Stimulated activated naive CD8-positive, alpha-beta T cell treated with anti-CD3 and anti-CD28 coated beads, Interleukin-15, amount 100 ng/mL, for 72 hours (primary cell): ENCODE results near the gene HLA-DMB.

ENCODE experiments used
- ATAC-seq: fragments of 150-1000 bp; cut with Tn5 transposase; 2 replicates; pipeline ENCODE4 v1.10.0; 2021; ENCODE audit warnings: mild to moderate bottlenecking, moderate library complexity
- DNase-seq, 2 donors: peaks; one replicate each; pipeline ENCODE4 v3.0.0; 2021 to 2022
- H3K27ac Mint-ChIP-seq, 2 donors: one replicate each; pipeline ENCODE4 v1.8.0; 2022; ENCODE audit warnings: mild to moderate bottlenecking in 2 of 2, mixed read lengths in 2 of 2, moderate library complexity in 2 of 2
- H3K27me3 Mint-ChIP-seq: one replicate; pipeline ENCODE4 v1.8.0; 2022; ENCODE audit warnings: mixed read lengths
- H3K4me1 Mint-ChIP-seq: one replicate; pipeline ENCODE4 v1.8.0; 2022; ENCODE audit warnings: mild to moderate bottlenecking, mixed read lengths
- H3K4me3 Mint-ChIP-seq, 2 donors: one replicate each; pipeline ENCODE4 v1.8.0; 2022; ENCODE audit warnings: mild to moderate bottlenecking in 2 of 2, mixed read lengths in 2 of 2, moderate library complexity in 1 of 2
- H3K9me3 Mint-ChIP-seq, 2 donors: one replicate each; pipeline ENCODE4 v1.8.0; 2022; ENCODE audit warnings: mixed read lengths in 2 of 2

Gene HLA-DMB

GRCh38 chr6:32940656-32941213 lies at the start of gene HLA-DMB:
HLA-DMB (minus strand) TSS chr6:32941028; CDS start chr6:32940807, 221 bp downstream.
- Mint-ChIP-seq H3K4me3 (peak within 1 kb of the TSS; percentile 84 to 86), H3K9me3 (no peaks in the 10 kb centered on the region), H3K27me3 (no peaks in the 10 kb centered on the region), H3K4me1 (peaks cover 57% of the 10 kb centered on the region), H3K27ac (peak within 1 kb of the TSS; percentile 84 to 89)
- peak; percentile 87 for ATAC-seq
- DNase-seq = peak in 1 of 2 donors; percentile 59

- H3K4me1 Mint-ChIP-seq = peaks cover 16% of the 10 kb centered on the region
- H3K4me3 Mint-ChIP-seq = no peak overlapping the region
- peaks cover 9% of the 10 kb centered on the region for H3K27me3 Mint-ChIP-seq
- H3K9me3 Mint-ChIP-seq = no peaks in the 10 kb centered on the region
- DNase-seq (no peak), ATAC-seq (peak; percentile 45)
- H3K27ac Mint-ChIP-seq = no peak overlapping the region
Measured at GRCh38 chr6:32989368-32989767, 48.5 kb upstream of the HLA-DMB start.

GRCh38 chr6:32984622-32985389 lies 44.0 kb upstream of the HLA-DMB start:
- DNase-seq (peak; percentile 82 to 87), ATAC-seq (peak; percentile 91)
- Mint-ChIP-seq H3K4me1 (peaks cover 36% of the 10 kb centered on the region), H3K27me3 (no peaks in the 10 kb centered on the region), H3K27ac (peak overlapping the region in 1 of 2 donors; percentile 4), H3K9me3 (no peaks in the 10 kb centered on the region), H3K4me3 (no peak overlapping the region)

GRCh38 chr6:32983964-32984621 lies 43.3 kb upstream of the HLA-DMB start:
- no peak for DNase-seq
- peak; percentile 41 for ATAC-seq
- H3K4me1 Mint-ChIP-seq = peaks cover 35% of the 10 kb centered on the region
- H3K27ac Mint-ChIP-seq = peak overlapping the region in 1 of 2 donors; percentile 4
- H3K9me3 Mint-ChIP-seq = no peaks in the 10 kb centered on the region
- H3K4me3 Mint-ChIP-seq = no peak overlapping the region
- H3K27me3 Mint-ChIP-seq = no peaks in the 10 kb centered on the region

GRCh38 chr6:32983493-32983848 lies 42.6 kb upstream of the HLA-DMB start:
- H3K4me3 Mint-ChIP-seq = no peak overlapping the region
- no peak overlapping the region for H3K27ac Mint-ChIP-seq
- peaks cover 41% of the 10 kb centered on the region for H3K4me1 Mint-ChIP-seq
- no peaks in the 10 kb centered on the region for H3K27me3 Mint-ChIP-seq
- DNase-seq = no peak
- ATAC-seq = no peak
- H3K9me3 Mint-ChIP-seq = no peaks in the 10 kb centered on the region

- H3K27ac Mint-ChIP-seq = no peak overlapping the region
- H3K4me3 Mint-ChIP-seq = no peak overlapping the region
- no peaks in the 10 kb centered on the region for H3K27me3 Mint-ChIP-seq
- ATAC-seq (no peak), DNase-seq (no peak)
- no peaks in the 10 kb centered on the region for H3K9me3 Mint-ChIP-seq
- H3K4me1 Mint-ChIP-seq = peaks cover 43% of the 10 kb centered on the region
Measured at GRCh38 chr6:32982702-32983492, 42.1 kb upstream of the HLA-DMB start.

GRCh38 chr6:32982084-32982701 lies 41.4 kb upstream of the HLA-DMB start:
- Mint-ChIP-seq H3K9me3 (no peaks in the 10 kb centered on the region), H3K27ac (peak overlapping the region in 1 of 2 donors; percentile 3), H3K4me3 (no peak overlapping the region), H3K4me1 (peaks cover 48% of the 10 kb centered on the region), H3K27me3 (no peaks in the 10 kb centered on the region)
- ATAC-seq = no peak
- no peak for DNase-seq

GRCh38 chr6:32980488-32981038 lies 39.7 kb upstream of the HLA-DMB start:
- Mint-ChIP-seq H3K27ac (peak overlapping the region in 1 of 2 donors; percentile 10), H3K4me3 (no peak overlapping the region), H3K27me3 (no peaks in the 10 kb centered on the region), H3K9me3 (no peaks in the 10 kb centered on the region), H3K4me1 (peaks cover 64% of the 10 kb centered on the region)
- no peak for DNase-seq
- ATAC-seq = no peak

GRCh38 chr6:32979720-32980487 lies 39.1 kb upstream of the HLA-DMB start:
- Mint-ChIP-seq H3K9me3 (no peaks in the 10 kb centered on the region), H3K27ac (no peak overlapping the region), H3K4me3 (no peak overlapping the region), H3K27me3 (no peaks in the 10 kb centered on the region), H3K4me1 (peaks cover 71% of the 10 kb centered on the region)
- ATAC-seq (no peak), DNase-seq (no peak)

GRCh38 chr6:32977953-32978324 lies 37.1 kb upstream of the HLA-DMB start:
- no peaks in the 10 kb centered on the region for H3K9me3 Mint-ChIP-seq
- H3K27ac Mint-ChIP-seq = peak overlapping the region in 1 of 2 donors; percentile 4
- H3K4me3 Mint-ChIP-seq = no peak overlapping the region
- H3K27me3 Mint-ChIP-seq = no peaks in the 10 kb centered on the region
- ATAC-seq (no peak), DNase-seq (no peak)
- H3K4me1 Mint-ChIP-seq = peaks cover 69% of the 10 kb centered on the region

GRCh38 chr6:32977272-32977952 lies 36.6 kb upstream of the HLA-DMB start:
- no peaks in the 10 kb centered on the region for H3K27me3 Mint-ChIP-seq
- ATAC-seq = no peak
- H3K4me1 Mint-ChIP-seq = peaks cover 73% of the 10 kb centered on the region
- no peaks in the 10 kb centered on the region for H3K9me3 Mint-ChIP-seq
- H3K27ac Mint-ChIP-seq = peak overlapping the region; percentile 10 to 74
- DNase-seq = no peak
- H3K4me3 Mint-ChIP-seq = peak overlapping the region in 1 of 2 donors; percentile 40

GRCh38 chr6:32976334-32977069 lies 35.7 kb upstream of the HLA-DMB start:
- Mint-ChIP-seq H3K4me3 (peak overlapping the region; percentile 75 to 82), H3K4me1 (peaks cover 73% of the 10 kb centered on the region), H3K9me3 (no peaks in the 10 kb centered on the region), H3K27me3 (no peaks in the 10 kb centered on the region), H3K27ac (peak overlapping the region; percentile 47 to 98)
- ATAC-seq (no peak), DNase-seq (no peak)

GRCh38 chr6:32975886-32976285 lies 35.1 kb upstream of the HLA-DMB start:
- Mint-ChIP-seq H3K4me1 (peaks cover 72% of the 10 kb centered on the region), H3K9me3 (no peaks in the 10 kb centered on the region), H3K27ac (peak overlapping the region in 1 of 2 donors; percentile 98), H3K27me3 (no peaks in the 10 kb centered on the region), H3K4me3 (peak overlapping the region; percentile 75 to 82)
- no peak for DNase-seq
- no peak for ATAC-seq
